ENCODE results near the gene HIBCH. TPM values are rescaled to one million over a fixed set of nuclear protein-coding genes. Genes with fewer than 3 reads are reported as not detected.

The HIBCH gene
- total RNA-seq, 1 donor from 2014 or later: 16.3 TPM

DNA sequence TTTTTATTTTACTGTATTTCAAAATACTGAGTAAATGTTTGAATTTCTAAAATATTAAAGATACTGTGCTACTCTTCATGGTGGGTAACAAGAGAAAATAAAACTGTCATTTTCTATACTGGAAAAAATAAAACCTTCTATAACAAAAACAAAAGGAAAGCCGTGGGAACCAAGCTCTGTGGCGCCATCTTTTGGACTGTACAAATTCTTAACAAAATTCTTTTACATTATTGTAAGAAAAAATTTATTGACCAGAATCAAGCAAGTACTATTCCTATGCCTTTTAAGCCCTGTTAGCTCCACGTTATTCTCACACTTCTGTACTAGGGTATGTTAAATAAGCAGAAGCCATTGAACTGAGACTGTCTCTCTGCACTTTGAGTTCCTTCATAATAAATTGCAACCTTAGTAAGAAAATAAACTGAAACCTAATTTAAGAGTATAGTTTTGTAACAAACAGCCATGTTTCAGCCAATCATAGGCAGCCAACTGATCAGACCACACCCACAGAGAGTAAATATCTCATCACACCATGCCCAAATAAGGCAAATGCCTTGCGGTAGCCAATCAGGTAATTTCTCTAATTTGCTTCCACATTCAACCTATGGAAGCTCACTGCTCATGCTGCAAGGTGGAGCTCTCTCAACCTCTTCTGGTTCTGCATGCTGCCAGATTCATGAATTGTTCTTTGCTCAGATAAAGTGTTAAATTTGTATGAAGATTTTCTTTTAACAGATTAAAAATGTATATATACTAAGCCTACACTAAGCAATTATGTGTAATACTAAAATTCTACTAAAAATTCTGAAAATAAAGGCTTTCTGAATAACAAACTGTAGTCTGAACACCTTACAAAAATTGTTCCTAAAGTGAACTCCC lies 42.2 kb downstream of the HIBCH start:
- Histone ChIP-seq H3K9ac (ENCODE audit: low read length) (no peak overlapping the region), H3K27ac (ENCODE audit: low read depth, low read length) (no peak overlapping the region), H3K79me2 (ENCODE audit: insufficient read depth, low read length) (no peaks in the 10 kb centered on the region), H3K27me3 (ENCODE audit: insufficient read depth, low read length) (no peaks in the 10 kb centered on the region), H3K36me3 (ENCODE audit: insufficient read depth, low read length) (no peaks in the 10 kb centered on the region), H3K9me3 (ENCODE audit: insufficient read depth, low read depth, low read length) (no peaks in the 10 kb centered on the region), H3K4me2 (ENCODE audit: low read length) (no peak overlapping the region), H2AFZ (ENCODE audit: low read depth, low read length) (no peak overlapping the region), H3K4me3 (ENCODE audit: insufficient read depth, low read depth, low read length) (no peak overlapping the region), H4K20me1 (ENCODE audit: insufficient read depth, low read length) (no peaks in the 10 kb centered on the region), H3K4me1 (ENCODE audit: insufficient read depth, low read length) (no peaks in the 10 kb centered on the region)
- Mint-ChIP-seq H3K4me3 (ENCODE audit: unreplicated experiment) (no peak overlapping the region), H3K27me3 (ENCODE audit: low read depth, unreplicated experiment) (no peaks in the 10 kb centered on the region), H3K27ac (ENCODE audit: unreplicated experiment) (no peak overlapping the region), H3K36me3 (ENCODE audit: low read depth, unreplicated experiment) (peaks cover 18% of the 10 kb centered on the region), H3K9me3 (ENCODE audit: unreplicated experiment) (peaks cover 7% of the 10 kb centered on the region), H3K4me1 (ENCODE audit: low read depth, unreplicated experiment) (peaks cover 11% of the 10 kb centered on the region)
- FAIRE-seq (no peak), DNase-seq (ENCODE audit: low read depth) (peak; percentile 25)
- no peak for TF ChIP-seq EZH2 (IDR thresholded peaks at IDR 0.05; ENCODE audit: insufficient read depth, low read length)
- TF ChIP-seq, protein P1, sequence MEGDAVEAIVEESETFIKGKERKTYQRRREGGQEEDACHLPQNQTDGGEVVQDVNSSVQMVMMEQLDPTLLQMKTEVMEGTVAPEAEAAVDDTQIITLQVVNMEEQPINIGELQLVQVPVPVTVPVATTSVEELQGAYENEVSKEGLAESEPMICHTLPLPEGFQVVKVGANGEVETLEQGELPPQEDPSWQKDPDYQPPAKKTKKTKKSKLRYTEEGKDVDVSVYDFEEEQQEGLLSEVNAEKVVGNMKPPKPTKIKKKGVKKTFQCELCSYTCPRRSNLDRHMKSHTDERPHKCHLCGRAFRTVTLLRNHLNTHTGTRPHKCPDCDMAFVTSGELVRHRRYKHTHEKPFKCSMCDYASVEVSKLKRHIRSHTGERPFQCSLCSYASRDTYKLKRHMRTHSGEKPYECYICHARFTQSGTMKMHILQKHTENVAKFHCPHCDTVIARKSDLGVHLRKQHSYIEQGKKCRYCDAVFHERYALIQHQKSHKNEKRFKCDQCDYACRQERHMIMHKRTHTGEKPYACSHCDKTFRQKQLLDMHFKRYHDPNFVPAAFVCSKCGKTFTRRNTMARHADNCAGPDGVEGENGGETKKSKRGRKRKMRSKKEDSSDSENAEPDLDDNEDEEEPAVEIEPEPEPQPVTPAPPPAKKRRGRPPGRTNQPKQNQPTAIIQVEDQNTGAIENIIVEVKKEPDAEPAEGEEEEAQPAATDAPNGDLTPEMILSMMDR (IDR thresholded peaks at IDR 0.05; ENCODE audit: insufficient read depth, low read depth, low read length): peak; percentile 58

DNA sequence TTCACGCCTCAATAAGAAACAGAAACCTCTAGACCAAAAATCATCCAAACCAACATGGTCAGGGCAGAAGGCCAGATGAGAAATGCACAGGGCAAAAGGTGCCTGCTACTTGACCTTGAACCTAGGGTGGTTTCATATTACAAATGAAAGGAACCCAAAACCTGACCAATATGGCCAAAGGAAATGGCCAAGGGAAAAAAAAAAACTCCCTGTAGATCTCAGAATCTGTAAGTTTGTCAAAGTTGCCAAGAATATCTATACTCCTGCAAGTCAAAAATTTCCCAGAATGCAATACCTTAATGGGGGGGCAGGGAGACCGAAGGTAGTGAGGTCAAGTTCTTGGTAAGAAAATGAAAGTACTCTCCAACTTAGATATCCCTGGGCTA lies 47.2 kb downstream of the HIBCH start:
- H3K9me3 Mint-ChIP-seq (ENCODE audit: unreplicated experiment): no peaks in the 10 kb centered on the region
- peaks cover 6% of the 10 kb centered on the region for H3K4me1 Mint-ChIP-seq (ENCODE audit: low read depth, unreplicated experiment)
- no peaks in the 10 kb centered on the region for H3K9me3 ChIP-seq (ENCODE audit: insufficient read depth, low read depth, low read length)

More for the DNA sequence above, 47.2 kb downstream of the HIBCH start:
- TF ChIP-seq, protein P1 (IDR thresholded peaks at IDR 0.05; ENCODE audit: insufficient read depth, low read depth, low read length): no peak
- no peak for TF ChIP-seq EZH2 (IDR thresholded peaks at IDR 0.05; ENCODE audit: insufficient read depth, low read length)
- H3K4me3 ChIP-seq (ENCODE audit: insufficient read depth, low read depth, low read length): no peak overlapping the region
- no peak overlapping the region for H3K27ac ChIP-seq (ENCODE audit: low read depth, low read length)
- H3K36me3 Mint-ChIP-seq (ENCODE audit: low read depth, unreplicated experiment): peaks cover 11% of the 10 kb centered on the region
- no peak overlapping the region for H3K4me2 ChIP-seq (ENCODE audit: low read length)
- no peaks in the 10 kb centered on the region for H3K79me2 ChIP-seq (ENCODE audit: insufficient read depth, low read length)
- DNase-seq (ENCODE audit: low read depth) (no peak), FAIRE-seq (no peak)
- no peak overlapping the region for H3K9ac ChIP-seq (ENCODE audit: low read length)
- no peaks in the 10 kb centered on the region for H3K36me3 ChIP-seq (ENCODE audit: insufficient read depth, low read length)
- H4K20me1 ChIP-seq (ENCODE audit: insufficient read depth, low read length): no peaks in the 10 kb centered on the region
- H3K27me3 ChIP-seq (ENCODE audit: insufficient read depth, low read length): no peaks in the 10 kb centered on the region
- peak overlapping the region; percentile 30 for H3K27ac Mint-ChIP-seq (ENCODE audit: unreplicated experiment)
- no peaks in the 10 kb centered on the region for H3K27me3 Mint-ChIP-seq (ENCODE audit: low read depth, unreplicated experiment)
- peaks cover 3% of the 10 kb centered on the region for H3K4me1 ChIP-seq (ENCODE audit: insufficient read depth, low read length)
- no peak overlapping the region for H3K4me3 Mint-ChIP-seq (ENCODE audit: unreplicated experiment)
- no peak overlapping the region for H2AFZ ChIP-seq (ENCODE audit: low read depth, low read length)

Data from astrocyte (in vitro differentiated cells and primary cell).